OCI-LY1 (cell line): ENCODE measurements around the gene GMPR.

Experiments
- EZH2 ChIP-seq: fragments of 200-600 bp; sonication (generic), shearing (Covaris generic); IDR thresholded peaks from 2 replicates; pipeline ENCODE4 v1.8.0; 2017; ENCODE audit warnings: borderline replicate concordance, mixed run types, mild to moderate bottlenecking, antibody characterized with exemption, low read length, moderate library complexity, mixed read lengths
- TF ChIP-seq, protein P1 (sequence below): fragments of 200-600 bp; sonication (generic), shearing (Covaris generic); IDR thresholded peaks from 2 replicates; pipeline ENCODE4 v1.5.1; 2017; ENCODE audit warnings: mild to moderate bottlenecking, antibody characterized with exemption, low read length, moderate library complexity, mixed read lengths

DNA sequence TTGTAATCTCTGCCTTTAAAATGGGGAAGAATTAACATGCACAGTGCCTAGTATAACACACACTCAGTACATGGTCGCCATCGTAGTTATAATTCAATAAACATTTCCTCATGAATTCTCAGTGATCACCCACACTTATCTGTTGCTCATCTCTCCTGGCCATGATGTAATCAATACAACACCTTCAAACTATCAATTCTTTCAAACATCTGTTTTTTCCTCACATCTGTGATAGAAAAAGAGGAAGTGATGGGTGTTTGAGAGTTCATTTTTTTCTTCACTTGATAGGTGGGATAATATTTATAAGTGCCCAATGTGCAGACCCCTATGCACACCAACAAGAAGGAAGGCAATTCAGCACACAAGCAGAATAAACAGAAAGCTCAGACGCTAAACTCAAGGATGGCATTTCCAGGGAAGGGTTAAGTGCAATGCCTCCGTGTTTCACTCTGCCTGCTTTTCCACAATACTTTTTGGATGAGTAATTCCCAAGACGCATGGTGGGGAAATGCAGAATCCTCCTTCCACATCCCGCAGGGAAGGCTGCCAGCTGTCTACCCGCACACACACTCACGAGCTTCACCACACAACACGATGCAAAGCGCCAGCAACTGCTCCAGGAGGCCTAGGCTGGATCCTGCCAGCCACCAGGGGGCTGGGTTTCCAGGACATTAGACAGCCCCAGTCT, 100.3 kb downstream of the GMPR start:
- TF ChIP-seq, protein P1, sequence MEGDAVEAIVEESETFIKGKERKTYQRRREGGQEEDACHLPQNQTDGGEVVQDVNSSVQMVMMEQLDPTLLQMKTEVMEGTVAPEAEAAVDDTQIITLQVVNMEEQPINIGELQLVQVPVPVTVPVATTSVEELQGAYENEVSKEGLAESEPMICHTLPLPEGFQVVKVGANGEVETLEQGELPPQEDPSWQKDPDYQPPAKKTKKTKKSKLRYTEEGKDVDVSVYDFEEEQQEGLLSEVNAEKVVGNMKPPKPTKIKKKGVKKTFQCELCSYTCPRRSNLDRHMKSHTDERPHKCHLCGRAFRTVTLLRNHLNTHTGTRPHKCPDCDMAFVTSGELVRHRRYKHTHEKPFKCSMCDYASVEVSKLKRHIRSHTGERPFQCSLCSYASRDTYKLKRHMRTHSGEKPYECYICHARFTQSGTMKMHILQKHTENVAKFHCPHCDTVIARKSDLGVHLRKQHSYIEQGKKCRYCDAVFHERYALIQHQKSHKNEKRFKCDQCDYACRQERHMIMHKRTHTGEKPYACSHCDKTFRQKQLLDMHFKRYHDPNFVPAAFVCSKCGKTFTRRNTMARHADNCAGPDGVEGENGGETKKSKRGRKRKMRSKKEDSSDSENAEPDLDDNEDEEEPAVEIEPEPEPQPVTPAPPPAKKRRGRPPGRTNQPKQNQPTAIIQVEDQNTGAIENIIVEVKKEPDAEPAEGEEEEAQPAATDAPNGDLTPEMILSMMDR = no peak
- no peak for TF ChIP-seq EZH2
